GM18870 (cell line): ENCODE data around the gene C19orf38.

ENCODE experiments used
- ATAC-seq: cut with Tn5 transposase; IDR thresholded peaks from one replicate; pipeline ENCODE4 v1.9.1; 2021; ENCODE audit warnings: moderate library complexity; ENCODE audit not compliant: unreplicated experiment

C19orf38 gene

DNA sequence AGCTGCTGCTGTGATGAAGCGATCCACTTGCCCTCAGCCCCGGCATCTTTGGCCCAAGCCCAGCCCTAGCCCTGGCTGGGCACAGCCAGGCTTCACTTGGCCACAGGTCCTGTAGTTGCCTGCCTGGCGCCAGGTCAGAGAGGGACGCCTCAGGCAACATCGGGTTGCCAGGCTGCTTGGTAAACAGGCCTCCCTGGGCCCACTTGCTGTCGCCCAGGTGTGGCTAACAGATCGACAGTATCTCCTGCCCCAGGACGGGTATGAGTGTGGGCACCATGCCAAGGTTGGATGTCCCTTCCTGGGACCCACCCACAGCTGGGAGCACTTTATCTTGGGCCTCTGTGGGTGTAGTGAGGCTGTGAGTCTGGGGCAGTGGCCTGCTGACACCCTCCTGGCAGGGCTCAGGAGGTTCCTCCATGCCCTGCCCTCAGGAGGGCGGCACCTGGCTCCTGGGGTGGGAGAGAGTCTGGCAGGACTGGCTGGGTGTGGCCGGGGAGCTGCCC, 51.0 kb downstream of the C19orf38 start:
- no peak for ATAC-seq

DNA sequence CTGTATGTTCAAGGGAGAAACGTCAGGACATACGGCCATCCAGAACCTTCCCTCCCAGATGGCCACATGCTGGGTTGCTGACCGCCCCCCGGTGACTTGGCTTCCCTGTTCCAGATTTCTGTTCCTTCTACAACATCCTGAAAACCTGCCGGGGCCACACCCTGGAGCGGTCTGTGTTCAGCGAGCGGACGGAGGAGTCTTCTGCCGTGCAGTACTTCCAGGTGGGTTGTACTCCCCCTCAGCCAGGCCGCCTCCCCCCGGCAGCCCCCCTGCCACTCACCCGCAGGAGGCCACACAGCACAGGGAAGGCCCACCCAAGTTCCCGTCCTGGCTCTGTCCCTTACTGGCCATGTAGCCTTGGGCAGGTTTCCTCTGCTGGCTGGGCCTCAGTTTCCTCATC, 59.7 kb downstream of the C19orf38 start:
- no peak for ATAC-seq

DNA sequence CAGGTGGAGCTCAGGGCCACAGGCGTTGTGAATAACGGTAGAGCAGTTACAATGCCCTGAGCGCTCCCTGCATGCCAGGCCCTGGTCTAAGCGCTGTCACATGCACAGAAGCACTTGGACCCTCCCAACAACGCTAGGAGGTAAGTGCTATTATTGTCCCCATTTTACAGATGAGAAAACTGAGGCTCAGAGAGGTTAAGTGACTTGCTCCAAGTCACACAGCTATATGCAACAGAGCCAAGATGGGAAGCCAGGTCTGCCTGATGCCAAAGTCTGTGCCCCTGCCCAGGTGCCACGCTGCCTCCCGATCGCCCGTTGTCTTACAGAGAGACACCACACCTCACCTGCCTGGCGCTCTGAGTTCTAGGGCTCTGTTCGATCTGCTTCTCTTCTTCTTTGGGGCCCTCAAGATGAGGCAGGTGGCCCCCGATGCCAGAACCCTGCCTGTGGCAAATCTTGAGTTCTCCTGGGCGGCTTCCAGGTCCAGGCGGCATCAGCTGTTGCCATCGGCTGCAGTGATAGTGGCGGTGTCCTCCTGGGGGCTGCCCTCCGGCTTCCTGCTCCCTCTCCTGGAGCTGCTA, 60.3 kb downstream of the C19orf38 start:
- no peak for ATAC-seq

DNA sequence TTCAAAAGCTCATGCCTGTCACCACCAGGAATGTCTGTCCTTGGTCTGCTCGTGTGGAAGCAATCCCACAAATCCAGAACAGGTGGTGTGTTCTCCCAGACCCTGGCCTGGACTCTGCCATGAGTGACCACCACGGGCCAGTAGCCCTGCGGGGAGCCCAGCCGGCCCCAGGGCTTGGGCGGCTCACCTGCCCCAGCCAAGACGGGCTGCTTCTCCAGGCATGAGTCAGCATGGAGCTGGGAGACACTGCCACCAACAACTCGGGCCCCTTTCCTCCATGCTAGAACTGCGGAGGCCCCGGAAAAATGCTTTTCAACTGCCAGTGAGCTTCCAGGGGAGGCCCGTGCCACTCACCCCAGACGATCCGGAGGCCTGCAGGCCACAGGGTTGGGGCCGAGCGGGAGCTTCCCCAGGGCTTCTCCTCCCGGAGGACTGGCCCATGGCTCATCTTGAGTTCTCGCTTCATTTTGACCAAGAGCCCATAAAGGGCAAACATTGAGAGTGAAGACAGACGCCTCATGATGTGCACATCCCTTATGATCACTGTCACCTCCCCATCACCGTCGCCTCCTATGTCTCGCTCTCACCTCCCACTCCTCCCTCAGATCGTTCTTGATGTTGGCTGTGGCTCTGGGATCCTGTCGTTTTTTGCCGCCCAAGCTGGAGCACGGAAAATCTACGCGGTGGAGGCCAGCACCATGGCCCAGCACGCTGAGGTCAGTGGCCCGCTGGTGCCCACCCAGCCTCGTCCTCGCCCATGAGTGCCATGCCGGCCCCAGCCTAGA, 63.6 kb downstream of the C19orf38 start:
- ATAC-seq: no peak

DNA sequence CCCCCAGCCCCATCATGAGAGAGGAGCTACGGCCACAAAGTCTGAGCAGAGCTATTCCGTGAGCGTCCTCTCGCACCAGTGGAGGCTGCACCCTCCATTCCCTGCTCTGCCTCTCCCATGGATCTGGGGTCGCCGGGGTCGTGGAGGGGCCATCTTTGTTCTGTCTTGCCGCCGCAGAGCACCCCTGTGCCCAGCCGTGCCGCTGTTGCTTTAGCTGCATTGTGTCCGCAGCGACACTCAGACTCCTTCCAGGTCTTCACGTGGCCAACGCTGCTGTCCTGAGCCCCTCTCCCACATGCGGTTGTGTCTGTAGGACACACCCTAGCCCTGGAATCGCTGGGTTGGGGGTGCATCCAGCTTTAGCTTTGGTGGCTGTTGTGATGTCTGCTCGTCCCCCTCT, 64.4 kb downstream of the C19orf38 start:
- ATAC-seq: no peak

DNA sequence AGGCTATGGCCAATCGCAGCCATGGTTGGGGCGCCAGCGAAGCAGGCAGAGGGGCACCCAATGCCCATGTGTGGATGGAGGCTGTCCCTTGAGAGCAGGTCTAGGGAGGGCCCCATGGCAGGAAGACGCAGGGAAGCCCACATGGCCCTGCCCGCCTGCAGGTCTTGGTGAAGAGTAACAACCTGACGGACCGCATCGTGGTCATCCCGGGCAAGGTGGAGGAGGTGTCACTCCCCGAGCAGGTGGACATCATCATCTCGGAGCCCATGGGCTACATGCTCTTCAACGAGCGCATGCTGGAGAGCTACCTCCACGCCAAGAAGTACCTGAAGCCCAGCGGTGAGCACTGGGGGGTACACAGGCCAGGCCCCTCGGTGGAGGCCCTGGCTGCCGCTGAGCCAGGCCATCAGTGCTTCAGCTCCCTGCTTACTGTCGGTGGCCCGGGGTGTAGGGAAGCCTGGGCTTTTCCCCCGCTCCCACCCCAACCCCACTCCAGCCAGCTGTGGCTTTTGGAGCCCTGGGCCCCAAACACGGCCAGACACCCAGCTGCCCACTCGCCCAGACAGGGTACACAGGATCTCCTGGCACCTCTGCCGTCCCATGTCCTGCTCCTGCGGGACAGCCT, 65.6 kb downstream of the C19orf38 start:
- no peak for ATAC-seq

DNA sequence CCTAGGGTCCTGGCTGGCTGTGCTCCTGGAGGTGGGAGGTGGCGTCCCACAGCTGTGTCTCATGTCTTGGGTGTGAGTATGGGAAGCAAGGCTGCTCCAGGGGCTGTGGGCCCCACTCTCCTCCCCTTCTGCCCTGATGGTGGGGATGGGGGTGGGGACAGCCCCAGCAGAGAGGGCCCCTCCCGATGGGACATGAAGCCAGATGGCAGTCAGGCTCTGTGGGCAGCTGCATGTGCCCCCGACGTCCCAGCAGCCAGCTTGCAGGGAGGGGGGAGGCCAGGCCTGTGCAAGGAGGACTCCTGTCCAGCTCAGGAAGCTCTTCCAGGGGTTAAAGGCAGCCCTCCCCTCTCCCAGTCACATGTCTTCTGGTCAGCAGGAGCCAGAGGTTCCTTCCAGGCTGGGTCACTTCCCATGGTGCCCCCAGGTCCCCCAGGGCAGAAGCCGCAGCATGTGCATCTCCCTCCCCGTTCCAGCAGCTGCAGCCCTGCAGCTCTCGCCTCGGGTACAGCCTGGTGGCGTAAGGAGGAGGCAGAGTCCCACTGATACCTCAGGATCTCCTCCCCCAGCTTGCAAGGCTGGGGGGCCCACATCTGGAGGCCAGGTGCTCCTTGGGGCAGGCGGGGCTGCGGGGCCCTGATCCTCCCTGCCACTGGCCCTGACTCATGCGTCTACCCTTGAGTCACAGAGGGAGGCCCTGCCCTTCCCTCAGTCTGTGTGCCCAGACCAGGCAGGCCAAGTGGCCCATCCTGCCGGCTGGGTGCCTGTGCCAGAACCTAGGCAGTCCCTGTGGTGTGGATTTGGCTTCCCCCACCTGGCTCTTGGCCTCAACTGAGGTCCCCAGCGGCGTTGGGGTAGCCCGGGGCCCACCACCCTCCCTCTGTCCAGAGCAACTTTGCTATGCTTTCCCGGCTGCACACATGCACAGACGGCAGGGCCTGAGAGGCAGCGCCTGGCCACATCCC, 67.2 kb downstream of the C19orf38 start:
- no peak for ATAC-seq

DNA sequence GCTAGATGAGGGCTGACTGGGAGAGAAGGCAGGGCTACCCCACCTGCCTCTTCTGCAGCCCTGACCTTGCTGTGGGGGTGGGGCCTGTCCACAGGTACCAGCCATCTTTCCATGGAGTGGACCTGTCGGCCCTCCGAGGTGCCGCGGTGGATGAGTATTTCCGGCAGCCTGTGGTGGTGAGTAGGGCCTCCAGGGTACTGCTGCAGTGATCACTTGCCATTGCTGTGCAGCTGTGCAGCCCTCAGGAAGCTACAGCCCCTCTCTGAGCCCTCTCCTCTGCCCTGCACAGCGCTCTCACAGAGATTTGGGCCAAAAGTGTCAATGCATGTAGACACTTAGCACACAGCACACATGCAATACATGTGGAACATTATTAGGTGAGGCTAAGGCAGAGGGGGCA, 68.4 kb downstream of the C19orf38 start:
- ATAC-seq: no peak

DNA sequence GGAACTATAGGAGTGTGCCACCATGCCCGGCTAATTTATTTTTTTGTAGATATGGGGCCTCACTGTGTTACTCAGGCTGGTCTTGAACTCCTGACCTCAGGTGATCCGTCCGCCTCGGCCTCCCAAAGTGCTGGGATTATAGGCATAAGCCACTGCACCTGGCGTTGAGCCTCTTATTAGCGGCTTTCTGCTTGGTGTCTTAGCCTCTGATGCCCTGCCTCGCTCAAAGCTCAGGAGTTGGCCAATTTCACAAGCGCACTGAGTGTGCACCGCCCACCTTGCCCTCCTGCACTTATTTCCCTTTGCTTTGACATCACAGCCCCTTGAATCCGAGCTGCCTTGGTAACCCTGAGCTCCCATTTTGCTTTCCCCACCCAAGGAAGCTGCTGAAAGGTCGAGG, 70.1 kb downstream of the C19orf38 start:
- ATAC-seq: no peak
